PC-3 (cell line): Measurements from ENCODE around the gene PLA2G3.

Source experiments
- EZH2 ChIP-seq: fragments of 300-600 bp; sonication (generic); IDR thresholded peaks from one replicate; pipeline ENCODE4 v1.6.1; 2017; ENCODE audit warnings: antibody characterized with exemption, mild to moderate bottlenecking, low read length; ENCODE audit not compliant: unreplicated experiment
- EZH2phosphoT487 ChIP-seq: fragments of 300-600 bp; sonication (generic); IDR thresholded peaks from 2 replicates; pipeline ENCODE4 v1.6.1; 2018; ENCODE audit warnings: mild to moderate bottlenecking, antibody characterized with exemption, low read length, borderline replicate concordance
- TF ChIP-seq, protein P1 (sequence below): fragments of 300-600 bp; sonication (generic); conservative IDR thresholded peaks from 2 replicates; pipeline ENCODE4 v1.5.1; 2017; ENCODE audit warnings: antibody characterized with exemption, low read depth, mild to moderate bottlenecking, low read length

- TF ChIP-seq, protein P1, sequence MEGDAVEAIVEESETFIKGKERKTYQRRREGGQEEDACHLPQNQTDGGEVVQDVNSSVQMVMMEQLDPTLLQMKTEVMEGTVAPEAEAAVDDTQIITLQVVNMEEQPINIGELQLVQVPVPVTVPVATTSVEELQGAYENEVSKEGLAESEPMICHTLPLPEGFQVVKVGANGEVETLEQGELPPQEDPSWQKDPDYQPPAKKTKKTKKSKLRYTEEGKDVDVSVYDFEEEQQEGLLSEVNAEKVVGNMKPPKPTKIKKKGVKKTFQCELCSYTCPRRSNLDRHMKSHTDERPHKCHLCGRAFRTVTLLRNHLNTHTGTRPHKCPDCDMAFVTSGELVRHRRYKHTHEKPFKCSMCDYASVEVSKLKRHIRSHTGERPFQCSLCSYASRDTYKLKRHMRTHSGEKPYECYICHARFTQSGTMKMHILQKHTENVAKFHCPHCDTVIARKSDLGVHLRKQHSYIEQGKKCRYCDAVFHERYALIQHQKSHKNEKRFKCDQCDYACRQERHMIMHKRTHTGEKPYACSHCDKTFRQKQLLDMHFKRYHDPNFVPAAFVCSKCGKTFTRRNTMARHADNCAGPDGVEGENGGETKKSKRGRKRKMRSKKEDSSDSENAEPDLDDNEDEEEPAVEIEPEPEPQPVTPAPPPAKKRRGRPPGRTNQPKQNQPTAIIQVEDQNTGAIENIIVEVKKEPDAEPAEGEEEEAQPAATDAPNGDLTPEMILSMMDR, result no peak
- TF ChIP-seq EZH2 (no peak), EZH2phosphoT487 (no peak)
Measured at GRCh38 chr22:31094741-31095140, 45.6 kb downstream of the PLA2G3 start.
